ENCODE data around the gene PRKCA.

DNA sequence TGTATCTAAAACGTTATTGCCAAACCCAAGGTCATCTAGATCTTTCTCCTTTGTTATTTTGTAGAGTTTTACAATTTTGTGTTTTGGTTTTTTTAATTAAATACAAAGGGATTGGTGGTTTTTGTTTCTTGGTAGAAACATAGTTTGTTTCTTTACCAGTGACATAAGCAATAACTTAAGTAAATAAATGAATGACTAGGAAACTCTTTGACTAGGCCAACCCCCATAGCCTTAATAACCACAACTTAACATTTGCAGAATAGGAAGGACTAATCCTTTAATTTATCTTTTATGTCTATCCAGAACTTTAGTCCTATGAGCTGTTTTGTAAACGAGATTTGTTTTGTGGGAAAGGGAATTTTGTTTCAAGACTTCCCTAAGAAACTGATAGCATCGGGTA is 162.5 kb downstream of the PRKCA start:
- TF ChIP-seq POLR2AphosphoS5 (IDR thresholded peaks at IDR 0.05; ENCODE audit: borderline replicate concordance, low read depth, low read length) (no peak), EZH2 (IDR thresholded peaks at IDR 0.05) (no peak)

Data from SK-N-MC (cell line).